ENCODE results near the gene FBXL22.

FBXL22 gene

GRCh38 chr15:63593705-63594671 is 3.2 kb upstream of the FBXL22 start:
- in situ Hi-C loops (cut with HindIII; ENCODE audit: low sequenced_read_pairs), result no loop called here

GRCh38 chr15:63595065-63595464 is 2.1 kb upstream of the FBXL22 start:
- in situ Hi-C loops (cut with HindIII; ENCODE audit: low sequenced_read_pairs), result no loop called here

- in situ Hi-C loops (cut with HindIII; ENCODE audit: low sequenced_read_pairs), result no loop called here
Measured at GRCh38 chr15:63595688-63596087, 1.5 kb upstream of the FBXL22 start.

GRCh38 chr15:63596676-63597037 is 530 bp upstream of the FBXL22 start:
- in situ Hi-C loops (cut with HindIII; ENCODE audit: low sequenced_read_pairs), result no loop called here

GRCh38 chr15:63597821-63598220 is 634 bp downstream of the FBXL22 start:
- in situ Hi-C loops (cut with HindIII; ENCODE audit: low sequenced_read_pairs), result no loop called here

- in situ Hi-C loops (cut with HindIII; ENCODE audit: low sequenced_read_pairs), result no loop called here
Measured at GRCh38 chr15:63598473-63599400, 1.6 kb downstream of the FBXL22 start.

- in situ Hi-C loops (cut with HindIII; ENCODE audit: low sequenced_read_pairs), result no loop called here
Measured at GRCh38 chr15:63599401-63600000, 2.3 kb downstream of the FBXL22 start.

- in situ Hi-C loops (cut with HindIII; ENCODE audit: low sequenced_read_pairs), result no loop called here
Measured at GRCh38 chr15:63600001-63600615, 2.9 kb downstream of the FBXL22 start.

GRCh38 chr15:63600616-63601025 is 3.4 kb downstream of the FBXL22 start:
- in situ Hi-C loops (cut with HindIII; ENCODE audit: low sequenced_read_pairs), result no loop called here

GRCh38 chr15:63601026-63601703 is 4.0 kb downstream of the FBXL22 start:
- in situ Hi-C loops (cut with HindIII; ENCODE audit: low sequenced_read_pairs), result no loop called here

GRCh38 chr15:63601704-63602185 is 4.6 kb downstream of the FBXL22 start:
- in situ Hi-C loops (cut with HindIII; ENCODE audit: low sequenced_read_pairs), result no loop called here

GRCh38 chr15:63602595-63602994 is 5.4 kb downstream of the FBXL22 start:
- in situ Hi-C loops (cut with HindIII; ENCODE audit: low sequenced_read_pairs), result no loop called here

- in situ Hi-C loops (cut with HindIII; ENCODE audit: low sequenced_read_pairs), result no loop called here
Measured at GRCh38 chr15:63603516-63603915, 6.3 kb downstream of the FBXL22 start.

GRCh38 chr15:63604281-63604680 is 7.1 kb downstream of the FBXL22 start:
- in situ Hi-C loops (cut with HindIII; ENCODE audit: low sequenced_read_pairs), result no loop called here

GRCh38 chr15:63605036-63605435 is 7.8 kb downstream of the FBXL22 start:
- in situ Hi-C loops (cut with HindIII; ENCODE audit: low sequenced_read_pairs), result no loop called here

- in situ Hi-C loops (cut with HindIII; ENCODE audit: low sequenced_read_pairs), result no loop called here
Measured at GRCh38 chr15:63605816-63606215, 8.6 kb downstream of the FBXL22 start.

GRCh38 chr15:63606308-63606707 is 9.1 kb downstream of the FBXL22 start:
- in situ Hi-C loops (cut with HindIII; ENCODE audit: low sequenced_read_pairs), result no loop called here

- in situ Hi-C loops (cut with HindIII; ENCODE audit: low sequenced_read_pairs), result no loop called here
Measured at GRCh38 chr15:63608989-63609388, 11.8 kb downstream of the FBXL22 start.

GRCh38 chr15:63609448-63609847 is 12.3 kb downstream of the FBXL22 start:
- in situ Hi-C loops (cut with HindIII; ENCODE audit: low sequenced_read_pairs), result no loop called here

- in situ Hi-C loops (cut with HindIII; ENCODE audit: low sequenced_read_pairs), result no loop called here
Measured at GRCh38 chr15:63610209-63610841, 13.1 kb downstream of the FBXL22 start.
